PC-9 (cell line): ENCODE data around the gene BICC1. TPM values are rescaled to one million over a fixed set of nuclear protein-coding genes. Genes with fewer than 3 reads are reported as not detected.

Experiments used
- BruUV-seq: library from RNA; stranded (reverse); fragments of 400-500 nt; replicated peaks from 2 replicates; lab custom pipeline; 2021; lab: Mats Ljungman, UMichigan
- CTCF ChIA-PET: fragments of 300-600 bp; sonication (Branson Sonifier 250); formaldehyde crosslinking; loops from one replicate; lab custom pipeline; 2022; ENCODE audit warnings: antibody characterized with exemption; lab: Charles Lee
- POLR2A ChIA-PET: fragments of 300-600 bp; sonication (Branson Sonifier 250); formaldehyde crosslinking; loops from one replicate; lab custom pipeline; 2022; ENCODE audit warnings: antibody characterized with exemption; ENCODE audit not compliant: unreplicated experiment; lab: Charles Lee
- DNase-seq, 2 experiments: peaks; one replicate each; pipeline versions ENCODE4 v3.0.0 to v3.0.0-alpha.2; 2015 to 2022; ENCODE audit warnings: mixed read lengths in 1 of 2
- H2AFZ ChIP-seq: fragments of 200-600 bp; sonication (generic); 2 replicates; pipeline ENCODE4 v1.8.1; 2017; ENCODE audit warnings: antibody characterized with exemption
- H3F3A ChIP-seq: fragments of 200-600 bp; sonication (generic); 2 replicates; pipeline ENCODE4 v1.8.1; 2017; ENCODE audit warnings: antibody characterized with exemption, mild to moderate bottlenecking, low read depth; ENCODE audit not compliant: insufficient read depth
- H3K27ac ChIP-seq: fragments of 200-600 bp; sonication (generic); 2 replicates; pipeline ENCODE4 v1.6.1; 2016; ENCODE audit warnings: mixed run types
- H3K27me3 ChIP-seq: fragments of 200-600 bp; sonication (generic); 2 replicates; pipeline ENCODE4 v1.6.1; 2016; ENCODE audit warnings: low read depth, mixed run types; ENCODE audit not compliant: insufficient read depth
- H3K36me3 ChIP-seq: fragments of 200-600 bp; sonication (generic); 2 replicates; pipeline ENCODE4 v1.6.1; 2016; ENCODE audit warnings: low read depth, mixed run types
- H3K4me1 ChIP-seq: fragments of 200-600 bp; sonication (generic); replicated peaks from 2 replicates; pipeline ENCODE4 v1.6.1; 2016; ENCODE audit warnings: mixed run types; ENCODE audit not compliant: insufficient read depth
- H3K4me2 ChIP-seq: fragments of 200-600 bp; sonication (generic); 2 replicates; pipeline ENCODE4 v1.6.1; 2017; ENCODE audit warnings: mixed run types
- H3K4me3 ChIP-seq: fragments of 200-600 bp; sonication (generic); 2 replicates; pipeline ENCODE4 v1.6.1; 2016; ENCODE audit warnings: mixed run types
- H3K79me2 ChIP-seq: fragments of 200-600 bp; sonication (generic); 2 replicates; pipeline ENCODE4 v1.6.1; 2017; ENCODE audit warnings: low read depth, mixed run types
- H3K9me2 ChIP-seq: fragments of 200-600 bp; sonication (generic); 2 replicates; pipeline ENCODE4 v1.8.1; 2017; ENCODE audit warnings: mild to moderate bottlenecking; ENCODE audit not compliant: insufficient read depth
- H3K9me3 ChIP-seq: fragments of 200-600 bp; sonication (generic); 2 replicates; pipeline ENCODE4 v1.8.1; 2016; ENCODE audit warnings: low read depth; ENCODE audit not compliant: insufficient read depth
- H4K20me1 ChIP-seq: fragments of 200-600 bp; sonication (generic); 2 replicates; pipeline ENCODE4 v1.8.1; 2017; ENCODE audit not compliant: insufficient read depth
- EZH2 ChIP-seq: fragments of 200-600 bp; sonication (generic); IDR thresholded peaks from 2 replicates; pipeline ENCODE4 v1.8.0; 2017; ENCODE audit warnings: antibody characterized with exemption, low read depth
- intact Hi-C: fragments of 100-400 bp; cut with micrococcal nuclease; formaldehyde crosslinking; loops from one replicate; pipeline ENCODE4 v1.10.0; 2022; ENCODE audit not compliant: unreplicated experiment
- total RNA-seq: library from RNA; stranded (reverse); gene quantifications from 2 replicates; pipeline ENCODE4 v1.2.3, GENCODE V29; 2021
- TF ChIP-seq, protein P1 (sequence below): fragments of 200-600 bp; sonication (generic); conservative IDR thresholded peaks from 2 replicates; pipeline ENCODE4 v1.6.1; 2017; ENCODE audit warnings: mixed run types, antibody characterized with exemption, mild to moderate bottlenecking, moderate library complexity

BICC1 gene
- total RNA-seq, 1 experiment from 2014 or later: not detected

DNA sequence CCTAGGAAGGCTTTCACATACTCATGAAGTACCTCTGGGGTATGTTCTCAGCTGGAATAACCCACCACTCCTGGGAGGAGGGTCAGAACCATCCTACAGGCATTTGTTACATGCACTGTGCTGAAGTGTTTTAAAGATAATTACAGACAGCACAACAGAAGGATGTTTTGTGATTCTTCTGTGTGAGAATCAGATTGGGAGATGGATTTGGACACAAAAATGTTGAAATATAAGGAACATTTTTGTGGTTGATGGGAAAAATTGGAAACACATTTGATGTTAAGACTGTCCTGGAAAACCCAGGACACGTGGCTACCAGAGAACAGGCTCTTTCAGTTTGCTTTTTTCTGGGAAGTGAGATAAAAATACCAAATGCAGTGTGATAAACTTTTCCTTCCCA lies 61.4 kb downstream of the BICC1 start:
- CTCF ChIA-PET: no interaction called here
- no peaks in the 10 kb centered on the region for H3K4me1 ChIP-seq
- DNase-seq: no peak

DNA sequence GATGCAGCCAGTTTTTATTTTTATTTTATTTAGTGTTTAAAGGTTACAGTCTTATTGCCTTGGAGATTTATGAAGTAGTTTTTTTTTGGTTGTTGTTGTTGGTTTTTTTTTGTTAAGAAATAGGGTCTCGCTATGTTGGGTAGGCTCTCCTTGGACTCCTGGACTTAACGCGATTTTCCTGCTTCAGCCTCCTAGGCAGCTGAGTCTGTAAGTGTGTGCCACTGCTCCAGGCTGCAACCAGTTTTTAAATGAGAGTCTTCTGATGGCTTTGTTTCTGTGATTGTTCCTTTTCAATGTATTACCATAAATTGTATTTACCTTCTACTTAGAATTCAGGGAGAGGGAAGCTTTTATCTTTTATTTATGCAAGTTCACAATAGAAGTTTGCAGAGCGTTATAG lies 62.8 kb downstream of the BICC1 start:
- BruUV-seq: no TSS peak
- no peak overlapping the region for H3K4me3 ChIP-seq
- POLR2A ChIA-PET: no interaction called here

More for the DNA sequence above, 61.4 kb downstream of the BICC1 start:
- no TSS peak for BruUV-seq
- no peak overlapping the region for H3K4me3 ChIP-seq
- no peak overlapping the region for H3K4me2 ChIP-seq
- no peak overlapping the region for H2AFZ ChIP-seq
- H3K27me3 ChIP-seq: 0 out of 2 replicates have a peak, but pooled peaks cover 12% of the 10 kb centered on the region
- TF ChIP-seq, protein P1, sequence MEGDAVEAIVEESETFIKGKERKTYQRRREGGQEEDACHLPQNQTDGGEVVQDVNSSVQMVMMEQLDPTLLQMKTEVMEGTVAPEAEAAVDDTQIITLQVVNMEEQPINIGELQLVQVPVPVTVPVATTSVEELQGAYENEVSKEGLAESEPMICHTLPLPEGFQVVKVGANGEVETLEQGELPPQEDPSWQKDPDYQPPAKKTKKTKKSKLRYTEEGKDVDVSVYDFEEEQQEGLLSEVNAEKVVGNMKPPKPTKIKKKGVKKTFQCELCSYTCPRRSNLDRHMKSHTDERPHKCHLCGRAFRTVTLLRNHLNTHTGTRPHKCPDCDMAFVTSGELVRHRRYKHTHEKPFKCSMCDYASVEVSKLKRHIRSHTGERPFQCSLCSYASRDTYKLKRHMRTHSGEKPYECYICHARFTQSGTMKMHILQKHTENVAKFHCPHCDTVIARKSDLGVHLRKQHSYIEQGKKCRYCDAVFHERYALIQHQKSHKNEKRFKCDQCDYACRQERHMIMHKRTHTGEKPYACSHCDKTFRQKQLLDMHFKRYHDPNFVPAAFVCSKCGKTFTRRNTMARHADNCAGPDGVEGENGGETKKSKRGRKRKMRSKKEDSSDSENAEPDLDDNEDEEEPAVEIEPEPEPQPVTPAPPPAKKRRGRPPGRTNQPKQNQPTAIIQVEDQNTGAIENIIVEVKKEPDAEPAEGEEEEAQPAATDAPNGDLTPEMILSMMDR: no peak
- no peak for TF ChIP-seq EZH2
- no peaks in the 10 kb centered on the region for H3K79me2 ChIP-seq
- no peak overlapping the region for H3K27ac ChIP-seq
- no peaks in the 10 kb centered on the region for H4K20me1 ChIP-seq
- POLR2A ChIA-PET: no interaction called here
- intact Hi-C loops: no loop called here
- H3K9me3 ChIP-seq: no peaks in the 10 kb centered on the region
- no peaks in the 10 kb centered on the region for H3K9me2 ChIP-seq
- no peaks in the 10 kb centered on the region for H3F3A ChIP-seq
- H3K36me3 ChIP-seq: no peaks in the 10 kb centered on the region

DNA sequence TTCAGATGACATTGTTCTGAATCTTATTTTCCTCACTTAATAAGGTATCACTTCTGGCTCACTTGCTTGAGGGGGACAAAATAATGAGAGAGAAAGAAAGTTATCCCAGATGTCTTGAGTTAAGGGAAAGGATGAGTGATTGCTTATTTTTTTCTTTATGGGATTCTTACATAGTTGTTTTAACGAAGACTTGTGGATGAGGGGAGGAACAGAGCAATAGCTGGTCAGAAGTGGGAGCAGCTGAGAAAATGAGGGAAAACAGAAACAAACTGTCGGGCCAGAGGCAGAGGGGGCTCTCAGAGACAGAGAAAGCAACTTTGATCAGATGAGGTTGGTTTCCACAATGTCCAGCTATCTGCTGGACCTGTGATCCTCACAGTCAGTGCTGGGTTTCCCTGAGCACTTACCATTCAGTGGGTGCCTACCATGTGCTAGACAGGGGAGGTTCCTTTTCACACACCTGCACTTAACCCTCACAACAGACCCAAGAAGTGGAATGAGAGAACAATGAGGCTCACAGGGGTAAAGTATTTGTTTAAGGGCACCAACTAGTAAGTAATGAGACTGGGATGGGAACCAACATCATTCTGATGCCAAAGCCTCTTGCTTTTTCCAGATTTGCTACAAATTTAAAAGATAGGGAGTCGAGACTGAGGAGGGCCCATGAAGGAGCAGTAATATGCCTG lies 64.2 kb downstream of the BICC1 start:
- no peak for TF ChIP-seq EZH2
- TF ChIP-seq, protein P1: no peak
- H3K9me3 ChIP-seq: no peaks in the 10 kb centered on the region
- no peaks in the 10 kb centered on the region for H3K79me2 ChIP-seq
- H3F3A ChIP-seq: no peaks in the 10 kb centered on the region
- H3K36me3 ChIP-seq: no peaks in the 10 kb centered on the region
- H3K9me2 ChIP-seq: no peaks in the 10 kb centered on the region
- no peak overlapping the region for H3K4me2 ChIP-seq
- CTCF ChIA-PET: interaction anchor here (0.6 kb wide), 1 partner anchor 19 kb away, joined by 3 read pairs; no protein-coding TSS in a partner anchor
- H3K27me3 ChIP-seq: 0 out of 2 replicates have a peak, but pooled peaks cover 12% of the 10 kb centered on the region
- no peak for DNase-seq
- H3K27ac ChIP-seq: no peak overlapping the region
- no TSS peak for BruUV-seq
- intact Hi-C loops: no loop called here
- H4K20me1 ChIP-seq: no peaks in the 10 kb centered on the region
- POLR2A ChIA-PET: no interaction called here
- H3K4me1 ChIP-seq: no peaks in the 10 kb centered on the region
- H2AFZ ChIP-seq: no peak overlapping the region
- no peak overlapping the region for H3K4me3 ChIP-seq

More for the DNA sequence above, 62.8 kb downstream of the BICC1 start:
- H3K4me1 ChIP-seq: no peaks in the 10 kb centered on the region
- H3K27me3 ChIP-seq: 0 out of 2 replicates have a peak, but pooled peaks cover 12% of the 10 kb centered on the region
- H3K9me2 ChIP-seq: no peaks in the 10 kb centered on the region
- DNase-seq: no peak
- no peak overlapping the region for H2AFZ ChIP-seq
- TF ChIP-seq, protein P1: no peak
- TF ChIP-seq EZH2: no peak
- H3K9me3 ChIP-seq: no peaks in the 10 kb centered on the region
- no peaks in the 10 kb centered on the region for H4K20me1 ChIP-seq
- H3F3A ChIP-seq: no peaks in the 10 kb centered on the region
- intact Hi-C loops: no loop called here
- H3K36me3 ChIP-seq: no peaks in the 10 kb centered on the region
- H3K4me2 ChIP-seq: no peak overlapping the region
- H3K79me2 ChIP-seq: no peaks in the 10 kb centered on the region
- CTCF ChIA-PET: no interaction called here
- no peak overlapping the region for H3K27ac ChIP-seq
